OCI-LY7 (cell line): ENCODE measurements around the gene SELENOH. TPM values are rescaled to one million over a fixed set of nuclear protein-coding genes. Genes with fewer than 3 reads are reported as not detected.

ENCODE experiments used
- BruUV-seq: library from RNA; stranded (reverse); fragments of 400-500 nt; replicated peaks from 2 replicates; lab custom pipeline; 2021; lab: Mats Ljungman, UMichigan
- CTCF ChIA-PET: fragments of 300-600 bp; sonication (Branson Sonifier 250); formaldehyde crosslinking; loops from one replicate; lab custom pipeline; 2022; ENCODE audit warnings: antibody characterized with exemption; ENCODE audit not compliant: unreplicated experiment; lab: Charles Lee
- POLR2A ChIA-PET: fragments of 300-600 bp; sonication (Branson Sonifier 250); formaldehyde crosslinking; loops from one replicate; lab custom pipeline; 2022; ENCODE audit warnings: antibody characterized with exemption; lab: Charles Lee
- DNase-seq: peaks from one replicate; pipeline ENCODE4 v3.0.0-alpha.2; 2015; ENCODE audit warnings: low spot score
- H2AFZ ChIP-seq: fragments of 200-600 bp; sonication (generic), shearing (Covaris generic); 2 replicates; pipeline ENCODE4 v1.6.1; 2014; ENCODE audit warnings: mild to moderate bottlenecking, antibody characterized with exemption, low read length, moderate library complexity
- H3K27ac ChIP-seq: fragments of 200-600 bp; sonication (generic); 2 replicates; pipeline ENCODE4 v1.5.1; 2014; ENCODE audit warnings: mixed run types, low read depth, mild to moderate bottlenecking, moderate library complexity, low read length, inconsistent platforms; ENCODE audit not compliant: poor library complexity, severe bottlenecking
- H3K36me3 ChIP-seq: fragments of 200-600 bp; sonication (generic); 2 replicates; pipeline ENCODE4 v1.6.1; 2014; ENCODE audit warnings: mild to moderate bottlenecking, antibody characterized with exemption, low read length, moderate library complexity, mixed read lengths; ENCODE audit not compliant: insufficient read depth
- H3K4me1 ChIP-seq: fragments of 200-600 bp; sonication (generic); 2 replicates; pipeline ENCODE4 v1.5.1; 2014; ENCODE audit warnings: mild to moderate bottlenecking, low read length; ENCODE audit not compliant: insufficient read depth, poor library complexity, severe bottlenecking
- H3K4me2 ChIP-seq: fragments of 200-600 bp; sonication (generic); 2 replicates; pipeline ENCODE4 v1.6.1; 2014; ENCODE audit warnings: mild to moderate bottlenecking, low read length
- H3K4me3 ChIP-seq: fragments of 200-600 bp; sonication (generic); 2 replicates; pipeline ENCODE4 v1.5.1; 2014; ENCODE audit warnings: mild to moderate bottlenecking, low read depth, low read length; ENCODE audit not compliant: poor library complexity, severe bottlenecking
- H3K79me2 ChIP-seq: fragments of 200-600 bp; sonication (generic); 2 replicates; pipeline ENCODE4 v1.6.1; 2016; ENCODE audit warnings: low read depth, mild to moderate bottlenecking, low read length, moderate library complexity, mixed read lengths; ENCODE audit not compliant: insufficient read depth
- H3K9me2 ChIP-seq: fragments of 200-600 bp; sonication (generic); 2 replicates; pipeline ENCODE4 v1.6.1; 2016; ENCODE audit warnings: mild to moderate bottlenecking, low read length, mixed read lengths; ENCODE audit not compliant: insufficient read depth
- H3K9me3 ChIP-seq: fragments of 200-600 bp; sonication (generic); 2 replicates; pipeline ENCODE4 v1.6.1; 2014; ENCODE audit warnings: mild to moderate bottlenecking, mixed run types, low read length, mixed read lengths
- H4K20me1 ChIP-seq: fragments of 200-600 bp; sonication (generic); 2 replicates; pipeline ENCODE4 v1.6.1; 2014; ENCODE audit warnings: mild to moderate bottlenecking, antibody characterized with exemption, low read length, moderate library complexity, mixed read lengths; ENCODE audit not compliant: insufficient read depth
- EZH2phosphoT487 ChIP-seq: fragments of 200-600 bp; sonication (generic); IDR thresholded peaks from 2 replicates; pipeline ENCODE4 v1.6.1; 2018; ENCODE audit warnings: low read depth, borderline replicate concordance, mild to moderate bottlenecking, mixed run types, antibody characterized with exemption, low read length, moderate library complexity, mixed read lengths
- intact Hi-C: fragments of 100-400 bp; cut with micrococcal nuclease; formaldehyde crosslinking; loops from one replicate; pipeline ENCODE4 v1.10.0; 2022; ENCODE audit not compliant: unreplicated experiment
- total RNA-seq, 2 experiments: library from RNA; depleted of rRNA in 1 of 2; stranded (reverse); fragments of >200 nt in 1 of 2; shearing (Covaris generic) in 1 of 2; gene quantifications; 2 replicates each; pipeline ENCODE4 v1.2.3, GENCODE V29; 2014 to 2022
- TF ChIP-seq, protein P1 (sequence below): fragments of 200-600 bp; sonication (generic); conservative IDR thresholded peaks from 2 replicates; pipeline ENCODE4 v1.5.1; 2014; ENCODE audit warnings: mild to moderate bottlenecking, antibody characterized with exemption, low read length, moderate library complexity, mixed read lengths

The SELENOH gene
- total RNA-seq, 2 experiments from 2014 or later, result 169 to 181 TPM

- intact Hi-C loops, result no loop called here
- ChIA-PET CTCF (no interaction called here), POLR2A (interaction anchor here (0.6 to 1.2 kb wide), 2 partner anchors 12 to 1250 kb away, joined by 3 to 4 read pairs; no protein-coding TSS in a partner anchor)
- TF ChIP-seq, protein P1, sequence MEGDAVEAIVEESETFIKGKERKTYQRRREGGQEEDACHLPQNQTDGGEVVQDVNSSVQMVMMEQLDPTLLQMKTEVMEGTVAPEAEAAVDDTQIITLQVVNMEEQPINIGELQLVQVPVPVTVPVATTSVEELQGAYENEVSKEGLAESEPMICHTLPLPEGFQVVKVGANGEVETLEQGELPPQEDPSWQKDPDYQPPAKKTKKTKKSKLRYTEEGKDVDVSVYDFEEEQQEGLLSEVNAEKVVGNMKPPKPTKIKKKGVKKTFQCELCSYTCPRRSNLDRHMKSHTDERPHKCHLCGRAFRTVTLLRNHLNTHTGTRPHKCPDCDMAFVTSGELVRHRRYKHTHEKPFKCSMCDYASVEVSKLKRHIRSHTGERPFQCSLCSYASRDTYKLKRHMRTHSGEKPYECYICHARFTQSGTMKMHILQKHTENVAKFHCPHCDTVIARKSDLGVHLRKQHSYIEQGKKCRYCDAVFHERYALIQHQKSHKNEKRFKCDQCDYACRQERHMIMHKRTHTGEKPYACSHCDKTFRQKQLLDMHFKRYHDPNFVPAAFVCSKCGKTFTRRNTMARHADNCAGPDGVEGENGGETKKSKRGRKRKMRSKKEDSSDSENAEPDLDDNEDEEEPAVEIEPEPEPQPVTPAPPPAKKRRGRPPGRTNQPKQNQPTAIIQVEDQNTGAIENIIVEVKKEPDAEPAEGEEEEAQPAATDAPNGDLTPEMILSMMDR, result no peak
- no peak for TF ChIP-seq EZH2phosphoT487
- no peak overlapping the region for H3K27ac ChIP-seq
- H3K9me3 ChIP-seq, result no peaks in the 10 kb centered on the region
- no peak overlapping the region for H2AFZ ChIP-seq
- no peak for DNase-seq
- H3K36me3 ChIP-seq, result no peaks in the 10 kb centered on the region
- no TSS peak for BruUV-seq
- H3K9me2 ChIP-seq, result no peaks in the 10 kb centered on the region
- H3K79me2 ChIP-seq, result no peaks in the 10 kb centered on the region
- no peaks in the 10 kb centered on the region for H4K20me1 ChIP-seq
- no peaks in the 10 kb centered on the region for H3K4me1 ChIP-seq
- no peak overlapping the region for H3K4me2 ChIP-seq
- H3K4me3 ChIP-seq, result no peak overlapping the region
Observed at GRCh38 chr11:57788703-57789088, 47.4 kb downstream of the SELENOH start.

DNA sequence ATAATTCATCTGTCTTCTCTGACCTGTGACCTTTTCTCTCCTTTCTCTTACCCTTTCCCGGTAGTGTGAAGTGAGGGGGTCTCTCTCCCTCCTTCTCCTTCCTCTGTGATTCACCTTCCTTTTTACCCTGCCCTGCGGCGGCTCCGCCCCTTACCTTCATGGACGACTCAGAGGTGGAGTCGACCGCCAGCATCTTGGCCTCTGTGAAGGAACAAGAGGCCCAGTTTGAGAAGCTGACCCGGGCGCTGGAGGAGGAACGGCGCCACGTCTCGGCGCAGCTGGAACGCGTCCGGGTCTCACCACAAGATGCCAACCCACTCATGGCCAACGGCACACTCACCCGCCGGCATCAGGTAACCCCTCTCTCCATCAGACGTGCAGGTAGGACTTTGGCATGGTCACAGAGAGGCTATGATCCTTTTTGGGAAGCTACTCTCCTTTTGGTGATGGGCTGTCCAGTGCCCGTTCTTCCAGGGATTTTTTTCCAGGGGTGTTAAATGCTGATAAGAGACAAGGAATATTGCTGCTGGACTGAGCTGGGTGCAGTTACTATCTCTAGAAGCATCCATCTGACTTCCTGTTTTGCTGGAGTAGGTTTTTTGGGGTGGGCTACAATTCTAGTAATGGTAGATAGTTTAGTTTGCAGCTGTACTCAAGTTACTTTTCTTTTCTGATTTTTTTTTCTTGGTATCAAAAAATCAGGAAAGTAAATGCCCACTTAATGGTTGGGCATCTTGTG lies 50.2 kb downstream of the SELENOH start:
- Histone ChIP-seq H3K4me3 (no peak overlapping the region), H3K36me3 (no peaks in the 10 kb centered on the region), H3K4me1 (no peaks in the 10 kb centered on the region), H3K27ac (no peak overlapping the region), H3K9me2 (no peaks in the 10 kb centered on the region), H3K4me2 (no peak overlapping the region), H3K9me3 (no peaks in the 10 kb centered on the region), H3K79me2 (no peaks in the 10 kb centered on the region), H2AFZ (no peak overlapping the region), H4K20me1 (no peaks in the 10 kb centered on the region)
- TF ChIP-seq, protein P1, result no peak
- TF ChIP-seq EZH2phosphoT487, result no peak
- no TSS peak for BruUV-seq
- DNase-seq, result no peak
- intact Hi-C loops, result no loop called here
- POLR2A ChIA-PET, result no interaction called here
- CTCF ChIA-PET, result no interaction called here

DNA sequence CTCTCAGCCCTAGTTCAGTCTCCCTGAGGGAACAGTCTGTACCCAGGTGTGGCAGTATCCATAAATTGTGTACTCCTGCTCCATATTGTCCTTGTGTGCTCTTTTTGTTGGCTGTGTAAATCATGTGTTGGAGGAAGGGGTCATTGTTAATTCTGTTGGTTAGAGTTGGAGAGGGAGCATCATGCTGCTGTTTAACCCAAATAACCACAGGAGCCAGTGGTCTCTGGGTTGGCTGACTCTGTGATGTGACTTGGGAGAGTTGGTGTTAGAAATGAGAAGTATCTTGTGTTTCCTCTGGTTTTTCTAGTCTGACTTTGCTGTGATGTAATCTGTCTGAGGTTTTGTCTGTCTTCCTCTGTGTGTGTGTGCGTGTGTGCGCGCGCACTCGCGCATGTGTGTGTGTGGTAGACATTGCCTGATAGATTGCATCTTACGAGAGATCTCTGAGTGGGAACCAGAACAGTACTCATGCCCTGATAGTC lies 50.8 kb downstream of the SELENOH start:
- DNase-seq, result no peak
- Histone ChIP-seq H3K4me1 (no peaks in the 10 kb centered on the region), H3K27ac (no peak overlapping the region), H4K20me1 (no peaks in the 10 kb centered on the region), H3K79me2 (no peaks in the 10 kb centered on the region), H3K9me2 (no peaks in the 10 kb centered on the region), H3K4me3 (no peak overlapping the region), H2AFZ (no peak overlapping the region), H3K4me2 (no peak overlapping the region), H3K9me3 (no peaks in the 10 kb centered on the region), H3K36me3 (no peaks in the 10 kb centered on the region)
- ChIA-PET CTCF (no interaction called here), POLR2A (no interaction called here)
- no TSS peak for BruUV-seq
- no peak for TF ChIP-seq EZH2phosphoT487
- TF ChIP-seq, protein P1, result no peak
- intact Hi-C loops, result no loop called here
